CD8-positive, alpha-beta memory T cell (primary cell): ENCODE data around the gene VBP1. TPM values are rescaled to one million over a fixed set of nuclear protein-coding genes. Genes with fewer than 3 reads are reported as not detected.
"Not testable (repeated sequence)": the region's sequence is repeated elsewhere in the genome, so short reads cannot be mapped to it uniquely, and the experiment has no call there.

Experiments
- CTCF ChIA-PET: fragments of 350-600 bp; sonication (Branson Sonifier 250); formaldehyde crosslinking; loops from one replicate; lab custom pipeline; 2021; ENCODE audit warnings: antibody characterized with exemption; lab: Charles Lee
- POLR2A ChIA-PET: fragments of 350-600 bp; sonication (Branson Sonifier 250); formaldehyde crosslinking; loops from one replicate; lab custom pipeline; 2021; ENCODE audit warnings: antibody characterized with exemption; lab: Charles Lee
- DNase-seq, 5 donors: peaks; one replicate each; pipeline versions ENCODE4 v3.0.0 to v3.0.0-alpha.2; 2020 to 2022; ENCODE audit warnings: mixed read lengths in 1 of 5
- H3K27ac ChIP-seq: one replicate; pipeline ENCODE4 v1.7.0; 2013; ENCODE audit warnings: low read depth, mild to moderate bottlenecking, low read length, moderate library complexity
- H3K27me3 ChIP-seq: 2 replicates; pipeline ENCODE4 v1.7.0; 2013; ENCODE audit warnings: low read length, mild to moderate bottlenecking; ENCODE audit not compliant: insufficient read depth, poor library complexity, severe bottlenecking
- H3K36me3 ChIP-seq: 2 replicates; pipeline ENCODE4 v1.7.0; 2013; ENCODE audit warnings: mild to moderate bottlenecking, low read length, moderate library complexity; ENCODE audit not compliant: insufficient read depth
- H3K4me1 ChIP-seq: 2 replicates; pipeline ENCODE4 v1.7.0; 2013; ENCODE audit warnings: mild to moderate bottlenecking, low read length, moderate library complexity; ENCODE audit not compliant: insufficient read depth
- H3K4me3 ChIP-seq: 2 replicates; pipeline ENCODE4 v1.7.0; 2013; ENCODE audit warnings: mild to moderate bottlenecking, low read length
- H3K9me3 ChIP-seq: 2 replicates; pipeline ENCODE4 v1.7.0; 2013; ENCODE audit warnings: mild to moderate bottlenecking, low read length
- H3K27ac Mint-ChIP-seq, 8 donors: one replicate each; pipeline ENCODE4 v1.8.0; 2020 to 2021; ENCODE audit warnings: mixed read lengths in 8 of 8, mild to moderate bottlenecking in 6 of 8, inconsistent platforms in 3 of 8, moderate library complexity in 3 of 8
- H3K27me3 Mint-ChIP-seq, 2 donors: one replicate each; pipeline ENCODE4 v1.8.0; 2020 to 2021; ENCODE audit warnings: mixed read lengths in 2 of 2, mild to moderate bottlenecking in 1 of 2, moderate library complexity in 1 of 2
- H3K36me3 Mint-ChIP-seq, 3 donors: one replicate each; pipeline ENCODE4 v1.8.0; 2020 to 2021; ENCODE audit warnings: mixed read lengths in 3 of 3, inconsistent platforms in 1 of 3, mild to moderate bottlenecking in 1 of 3
- H3K4me1 Mint-ChIP-seq, 3 donors: one replicate each; pipeline ENCODE4 v1.8.0; 2020 to 2021; ENCODE audit warnings: mixed read lengths in 3 of 3, inconsistent platforms in 1 of 3, mild to moderate bottlenecking in 1 of 3
- H3K4me3 Mint-ChIP-seq, 7 donors: one replicate each; pipeline ENCODE4 v1.8.0; 2020 to 2021; ENCODE audit warnings: mixed read lengths in 7 of 7, mild to moderate bottlenecking in 6 of 7, moderate library complexity in 4 of 7, inconsistent platforms in 2 of 7
- H3K9me3 Mint-ChIP-seq, 5 donors: one replicate each; pipeline ENCODE4 v1.8.0; 2020 to 2022; ENCODE audit warnings: mixed read lengths in 5 of 5, mild to moderate bottlenecking in 3 of 5, moderate library complexity in 2 of 5, inconsistent platforms in 1 of 5
- polyA plus RNA-seq: library from polyadenylated mRNA; unstranded; fragments of 300-500 nt; fragmentation: Illumina TruSeq; gene quantifications from one replicate; pipeline ENCODE4 v1.2.3, GENCODE V29; 2021
- total RNA-seq, 2 experiments: library from RNA; stranded (reverse); gene quantifications; one replicate each; pipeline ENCODE4 v1.2.3, GENCODE V29; 2021

VBP1 gene
- total and polyA plus RNA-seq, 3 experiments from 2014 or later, result 78.9 to 86.3 (median 80.1) TPM

DNA sequence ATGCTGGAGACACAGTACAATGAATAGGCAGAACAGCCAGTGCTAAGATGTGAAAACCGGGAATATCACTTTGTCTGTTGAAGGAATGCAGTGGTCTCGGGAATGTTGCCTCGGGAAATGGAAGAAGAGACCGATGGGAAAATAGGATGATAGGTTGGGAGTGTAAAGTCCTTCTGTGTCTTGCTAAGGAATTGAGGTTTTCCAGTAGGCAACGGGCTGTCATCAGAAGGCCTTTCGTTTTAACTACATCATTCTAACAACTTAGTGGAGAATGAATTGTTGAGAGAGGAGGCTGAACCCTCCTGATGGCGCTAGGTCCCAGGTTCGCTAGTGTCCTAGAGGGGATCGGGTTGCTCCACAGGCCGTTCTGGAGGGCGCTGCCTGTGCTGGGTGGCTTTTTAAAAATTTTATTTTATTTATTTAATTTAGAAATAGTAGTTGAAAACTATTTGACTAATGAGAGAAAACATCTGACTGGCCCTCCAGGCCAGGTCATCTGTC, 730 bp downstream of the VBP1 start:
- Mint-ChIP-seq H3K36me3 (peaks cover 0 to 17% (median 0%) of the 10 kb centered on the region in 3 donors), H3K27me3 (peaks cover 0 to 2% of the 10 kb centered on the region in 2 donors), H3K4me1 (peaks cover 24 to 33% (median 27%) of the 10 kb centered on the region in 3 donors), H3K27ac (peak overlapping the region; percentile 74 to 94 (median 82)), H3K4me3 (peak overlapping the region; percentile 87 to 99 (median 90)), H3K9me3 (no peaks in the 10 kb centered on the region)
- ChIA-PET CTCF (interaction anchor here (0.6 to 2.2 kb wide), 11 partner anchors 25 to 299 kb away, joined by 3 to 8 read pairs (median 6); partner anchors contain the start of gene FUNDC2), POLR2A (interaction anchor here (1.2 to 1.9 kb wide), 3 partner anchors 28 to 190 kb away, joined by 4 to 13 read pairs (median 4); partner anchors contain the start of gene FUNDC2)
- Histone ChIP-seq H3K9me3 (no peaks in the 10 kb centered on the region), H3K27me3 (no peaks in the 10 kb centered on the region), H3K27ac (peak overlapping the region; percentile 69), H3K4me1 (peaks cover 24% of the 10 kb centered on the region), H3K36me3 (no peaks in the 10 kb centered on the region), H3K4me3 (peak overlapping the region; percentile 88)
- no peak for DNase-seq

GRCh38 chrX:155218777-155219176, 2.5 kb downstream of the VBP1 start:
- no peaks in the 10 kb centered on the region for H3K9me3 ChIP-seq
- CTCF ChIA-PET, result no interaction called here
- POLR2A ChIA-PET, result no interaction called here
- no peak overlapping the region for H3K27ac ChIP-seq
- Mint-ChIP-seq H3K27me3 (peaks cover 0 to 2% of the 10 kb centered on the region in 2 donors), H3K4me3 (peak overlapping the region in 2 of 7 donors; percentile 72 to 90), H3K9me3 (no peaks in the 10 kb centered on the region), H3K36me3 (peaks cover 0 to 27% (median 0%) of the 10 kb centered on the region in 3 donors), H3K4me1 (peaks cover 24 to 39% (median 27%) of the 10 kb centered on the region in 3 donors), H3K27ac (peak overlapping the region in 3 of 8 donors; percentile 19 to 51 (median 48))
- no peak for DNase-seq
- no peaks in the 10 kb centered on the region for H3K36me3 ChIP-seq
- no peaks in the 10 kb centered on the region for H3K27me3 ChIP-seq
- H3K4me3 ChIP-seq, result no peak overlapping the region
- H3K4me1 ChIP-seq, result peaks cover 24% of the 10 kb centered on the region

GRCh38 chrX:155221351-155221750, 5.1 kb downstream of the VBP1 start:
- no peak for DNase-seq
- H3K9me3 Mint-ChIP-seq, result peaks cover 0 to 3% (median 0%) of the 10 kb centered on the region in 5 donors

GRCh38 chrX:155223746-155224145, 7.5 kb downstream of the VBP1 start:
- DNase-seq, H3K4me1 ChIP-seq, H3K27me3 Mint-ChIP-seq, H3K27me3 ChIP-seq, H3K9me3 ChIP-seq, H3K9me3 Mint-ChIP-seq, H3K27ac ChIP-seq, H3K4me3 ChIP-seq, CTCF ChIA-PET, POLR2A ChIA-PET, H3K4me3 Mint-ChIP-seq: not testable (repeated sequence)
- peaks cover 0 to 57% (median 3%) of the 10 kb centered on the region in 3 donors for H3K36me3 Mint-ChIP-seq
- H3K27ac Mint-ChIP-seq, result peak overlapping the region in 1 of 8 donors; percentile 10
- peaks cover 15% of the 10 kb centered on the region for H3K36me3 ChIP-seq
- H3K4me1 Mint-ChIP-seq, result peaks cover 7 to 36% (median 11%) of the 10 kb centered on the region in 3 donors

More at GRCh38 chrX:155221351-155221750, 5.1 kb downstream of the VBP1 start:
- Mint-ChIP-seq H3K27ac (peak overlapping the region in 1 of 8 donors; percentile 88), H3K4me1 (peaks cover 22 to 43% (median 24%) of the 10 kb centered on the region in 3 donors), H3K36me3 (peaks cover 0 to 40% (median 0%) of the 10 kb centered on the region in 3 donors), H3K27me3 (peaks cover 0 to 2% of the 10 kb centered on the region in 2 donors), H3K4me3 (no peak overlapping the region)
- peaks cover 18% of the 10 kb centered on the region for H3K4me1 ChIP-seq
- H3K4me3 ChIP-seq, result no peak overlapping the region
- H3K9me3 ChIP-seq, result no peaks in the 10 kb centered on the region
- CTCF ChIA-PET, result no interaction called here
- no peak overlapping the region for H3K27ac ChIP-seq
- POLR2A ChIA-PET, result no interaction called here
- no peaks in the 10 kb centered on the region for H3K27me3 ChIP-seq
- H3K36me3 ChIP-seq, result peaks cover 4% of the 10 kb centered on the region

GRCh38 chrX:155225774-155226173, 9.5 kb downstream of the VBP1 start:
- Histone ChIP-seq H3K36me3 (peaks cover 15% of the 10 kb centered on the region), H3K4me3 (no peak overlapping the region), H3K27me3 (no peaks in the 10 kb centered on the region), H3K4me1 (no peaks in the 10 kb centered on the region), H3K27ac (no peak overlapping the region), H3K9me3 (no peaks in the 10 kb centered on the region)
- H3K27ac Mint-ChIP-seq, result no peak overlapping the region
- ChIA-PET POLR2A (no interaction called here), CTCF (interaction anchor here (1.4 kb wide), 1 partner anchor 10 kb away, joined by 3 read pairs; no protein-coding TSS in a partner anchor)
- no peak for DNase-seq
- peaks cover 0 to 73% (median 7%) of the 10 kb centered on the region in 3 donors for H3K36me3 Mint-ChIP-seq
- H3K9me3 Mint-ChIP-seq, result peaks cover 0 to 3% (median 0%) of the 10 kb centered on the region in 5 donors
- H3K4me3 Mint-ChIP-seq, result no peak overlapping the region
- no peaks in the 10 kb centered on the region for H3K27me3 Mint-ChIP-seq
- H3K4me1 Mint-ChIP-seq, result peaks cover 4 to 39% (median 10%) of the 10 kb centered on the region in 3 donors

- POLR2A ChIA-PET, result no interaction called here
- Histone ChIP-seq H3K9me3 (no peaks in the 10 kb centered on the region), H3K4me3 (no peak overlapping the region), H3K36me3 (peaks cover 16% of the 10 kb centered on the region), H3K27ac (no peak overlapping the region), H3K4me1 (no peaks in the 10 kb centered on the region), H3K27me3 (no peaks in the 10 kb centered on the region)
- Mint-ChIP-seq H3K27ac (peak overlapping the region in 2 of 8 donors; percentile 14 to 88), H3K27me3 (no peaks in the 10 kb centered on the region), H3K4me3 (no peak overlapping the region), H3K36me3 (peaks cover 0 to 75% (median 10%) of the 10 kb centered on the region in 3 donors), H3K9me3 (no peaks in the 10 kb centered on the region), H3K4me1 (peaks cover 9 to 34% (median 10%) of the 10 kb centered on the region in 3 donors)
- CTCF ChIA-PET, result no interaction called here
- no peak for DNase-seq
These were observed 14.9 kb downstream of the VBP1 start for GRCh38 chrX:155231163-155231562.

GRCh38 chrX:155235891-155236290, 19.6 kb downstream of the VBP1 start:
- H3K27me3 Mint-ChIP-seq, result no peaks in the 10 kb centered on the region
- no peaks in the 10 kb centered on the region for H3K9me3 Mint-ChIP-seq
- H3K27ac ChIP-seq, result no peak overlapping the region
- no peaks in the 10 kb centered on the region for H3K9me3 ChIP-seq
- peaks cover 19% of the 10 kb centered on the region for H3K36me3 ChIP-seq
- ChIA-PET POLR2A (no interaction called here), CTCF (no interaction called here)
- H3K4me3 ChIP-seq, result no peak overlapping the region
- DNase-seq, result no peak
- no peaks in the 10 kb centered on the region for H3K4me1 ChIP-seq
- H3K4me1 Mint-ChIP-seq, result peaks cover 0 to 10% (median 8%) of the 10 kb centered on the region in 3 donors
- no peaks in the 10 kb centered on the region for H3K27me3 ChIP-seq
- no peak overlapping the region for H3K27ac Mint-ChIP-seq
- no peak overlapping the region for H3K4me3 Mint-ChIP-seq
- peaks cover 0 to 68% (median 4%) of the 10 kb centered on the region in 3 donors for H3K36me3 Mint-ChIP-seq

DNA sequence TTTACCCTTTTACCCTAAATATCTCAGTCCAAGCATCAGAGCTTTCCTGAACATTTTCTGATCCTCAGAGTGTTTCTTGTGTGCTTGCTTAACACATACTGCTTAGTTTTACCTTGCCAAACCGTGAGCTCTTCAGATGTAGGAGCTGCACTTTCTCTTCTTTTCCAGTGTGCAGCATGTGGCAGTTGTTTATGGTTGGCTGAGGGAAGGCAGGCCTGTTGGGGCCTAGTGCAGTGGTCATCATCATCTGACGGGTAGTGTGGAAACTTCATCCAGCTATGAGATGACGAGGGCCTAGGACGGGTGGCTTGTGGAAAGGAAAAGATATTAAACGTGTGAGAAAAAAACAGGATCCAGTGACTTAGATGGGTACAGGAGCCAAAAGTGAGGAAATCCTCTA, 21.5 kb downstream of the VBP1 start:
- H3K9me3 ChIP-seq, result no peaks in the 10 kb centered on the region
- DNase-seq, result no peak
- H3K4me3 Mint-ChIP-seq, result no peak overlapping the region
- peaks cover 0 to 4% (median 3%) of the 10 kb centered on the region in 3 donors for H3K4me1 Mint-ChIP-seq
- H3K36me3 ChIP-seq, result peaks cover 19% of the 10 kb centered on the region
- H3K4me1 ChIP-seq, result no peaks in the 10 kb centered on the region
- H3K4me3 ChIP-seq, result no peak overlapping the region
- H3K36me3 Mint-ChIP-seq, result peaks cover 0 to 59% (median 2%) of the 10 kb centered on the region in 3 donors
- CTCF ChIA-PET, result no interaction called here
- peak overlapping the region in 2 of 8 donors; percentile 26 to 43 for H3K27ac Mint-ChIP-seq
- H3K27ac ChIP-seq, result no peak overlapping the region
- H3K27me3 Mint-ChIP-seq, result no peaks in the 10 kb centered on the region
- POLR2A ChIA-PET, result no interaction called here
- H3K27me3 ChIP-seq, result no peaks in the 10 kb centered on the region
- H3K9me3 Mint-ChIP-seq, result no peaks in the 10 kb centered on the region
